Body of pancreas (tissue), 4 donors: ENCODE data around the gene NUBP2.

ENCODE experiments used
- CTCF ChIP-seq, 7 experiments: fragments of 450-650 bp in 4 of 7; fragments of 200-600 bp in 3 of 7; sonication (generic) in 3 of 7; IDR thresholded peaks; one replicate each; pipeline ENCODE4 v1.5.1; 2016 to 2019; ENCODE audit warnings: antibody characterized with exemption in 7 of 7
- POLR2A ChIP-seq, 3 donors: fragments of 450-650 bp; IDR thresholded peaks; one replicate each; pipeline ENCODE4 v1.6.1; 2016; ENCODE audit warnings: antibody characterized with exemption in 3 of 3, mild to moderate bottlenecking in 2 of 3

- no peak for TF ChIP-seq CTCF (IDR thresholded peaks at IDR 0.05)
- TF ChIP-seq POLR2A (IDR thresholded peaks at IDR 0.05) = no peak
Measured at GRCh38 chr16:1745181-1745899, 37.4 kb upstream of the NUBP2 start.
